ENCODE measurements around the gene UGT1A9. TPM values are rescaled to one million over a fixed set of nuclear protein-coding genes. Genes with fewer than 3 reads are reported as not detected.

The UGT1A9 gene
- total RNA-seq, 1 donor from 2014 or later: under 0.01 TPM

- no peak for DNase-seq
Measured at GRCh38 chr2:233818639-233819621, 147.2 kb downstream of the UGT1A9 start.

- no peak for DNase-seq
Measured at GRCh38 chr2:233819884-233820773, 148.4 kb downstream of the UGT1A9 start.

- DNase-seq: no peak
Measured at GRCh38 chr2:233820774-233821105, 149.0 kb downstream of the UGT1A9 start.

- DNase-seq: no peak
Measured at GRCh38 chr2:233821196-233821595, 149.5 kb downstream of the UGT1A9 start.

GRCh38 chr2:233821709-233822100 lies 150.0 kb downstream of the UGT1A9 start:
- DNase-seq: no peak

GRCh38 chr2:233822101-233822771 lies 150.5 kb downstream of the UGT1A9 start:
- DNase-seq: no peak

Other genes starting within 250 kb of the UGT1A9 start
- 21.3 and 40.9 TPM in 2 replicates for gene USP40, start 105.1 kb upstream of the UGT1A9 start, total RNA-seq
- not detected in 2 replicates for gene UGT1A8, start 54.3 kb upstream of the UGT1A9 start, total RNA-seq
- gene UGT1A10, start 35.5 kb upstream of the UGT1A9 start, total RNA-seq: not detected in 2 replicates
- gene UGT1A7, start 10.0 kb downstream of the UGT1A9 start, total RNA-seq: not detected in 2 replicates
- gene UGT1A6, start 21.0 kb downstream of the UGT1A9 start, total RNA-seq: 0.88 and 2.2 TPM in 2 replicates
- not detected in 2 replicates for gene UGT1A5, start 41.0 kb downstream of the UGT1A9 start, total RNA-seq
- gene UGT1A4, start 46.8 kb downstream of the UGT1A9 start, total RNA-seq: 0.09 TPM in 1 of 2 replicates, not detected in the other
- not detected in 2 replicates for gene UGT1A3, start 57.1 kb downstream of the UGT1A9 start, total RNA-seq
- gene UGT1A1, start 88.4 kb downstream of the UGT1A9 start, total RNA-seq: not detected in 2 replicates
- gene MROH2A, start 106.4 kb downstream of the UGT1A9 start, total RNA-seq: not detected in 2 replicates
- gene HJURP, start 182.6 kb downstream of the UGT1A9 start, total RNA-seq: 10.4 and 19.8 TPM in 2 replicates
- not detected in 2 replicates for gene TRPM8, start 245.5 kb downstream of the UGT1A9 start, total RNA-seq